DMS53 treated with DMSO at 0.1 percent for 48 hours (cell line): ENCODE measurements around the gene HOXB5.

Source experiments
- DNase-seq: peaks from one replicate; lab custom pipeline; 2025; ENCODE audit not compliant: unreplicated experiment; lab: John Stamatoyannopoulos, UW

HOXB5 gene

GRCh38 chr17:48576479-48577309 is 16.9 kb downstream of the HOXB5 start:
- DNase-seq, result no peak

GRCh38 chr17:48575673-48576478 is 17.7 kb downstream of the HOXB5 start:
- no peak for DNase-seq

GRCh38 chr17:48575066-48575582 is 18.5 kb downstream of the HOXB5 start:
- no peak for DNase-seq

GRCh38 chr17:48574505-48575065 is 19.0 kb downstream of the HOXB5 start:
- DNase-seq, result no peak

GRCh38 chr17:48571826-48572417 is 21.7 kb downstream of the HOXB5 start:
- no peak for DNase-seq

- DNase-seq, result no peak
Observed at GRCh38 chr17:48571024-48571818, 22.4 kb downstream of the HOXB5 start.

- DNase-seq, result no peak
Observed at GRCh38 chr17:48570325-48571023, 23.1 kb downstream of the HOXB5 start.

GRCh38 chr17:48569674-48570324 is 23.8 kb downstream of the HOXB5 start:
- no peak for DNase-seq

- DNase-seq, result no peak
Observed at GRCh38 chr17:48569240-48569582, 24.4 kb downstream of the HOXB5 start.

GRCh38 chr17:48568499-48569239 is 24.9 kb downstream of the HOXB5 start:
- no peak for DNase-seq

- DNase-seq, result no peak
Observed at GRCh38 chr17:48567646-48568354, 25.8 kb downstream of the HOXB5 start.

- DNase-seq, result no peak
Observed at GRCh38 chr17:48567209-48567608, 26.4 kb downstream of the HOXB5 start.

GRCh38 chr17:48566717-48567116 is 26.9 kb downstream of the HOXB5 start:
- no peak for DNase-seq

GRCh38 chr17:48565925-48566710 is 27.5 kb downstream of the HOXB5 start:
- DNase-seq, result no peak

- DNase-seq, result no peak
Observed at GRCh38 chr17:48565022-48565554, 28.5 kb downstream of the HOXB5 start.

- DNase-seq, result no peak
Observed at GRCh38 chr17:48564188-48565021, 29.2 kb downstream of the HOXB5 start.
